NCI-H774 (cell line): ENCODE measurements around the gene OASL.
"Not testable (repeated sequence)": the region's sequence is repeated elsewhere in the genome, so short reads cannot be mapped to it uniquely, and the experiment has no call there.

Experiments used
- DNase-seq: peaks from one replicate; lab custom pipeline; 2025; lab: John Stamatoyannopoulos, UW

Gene OASL

GRCh38 chr12:121059031-121059898 lies 20.2 kb upstream of the OASL start:
- DNase-seq: no peak

DNA sequence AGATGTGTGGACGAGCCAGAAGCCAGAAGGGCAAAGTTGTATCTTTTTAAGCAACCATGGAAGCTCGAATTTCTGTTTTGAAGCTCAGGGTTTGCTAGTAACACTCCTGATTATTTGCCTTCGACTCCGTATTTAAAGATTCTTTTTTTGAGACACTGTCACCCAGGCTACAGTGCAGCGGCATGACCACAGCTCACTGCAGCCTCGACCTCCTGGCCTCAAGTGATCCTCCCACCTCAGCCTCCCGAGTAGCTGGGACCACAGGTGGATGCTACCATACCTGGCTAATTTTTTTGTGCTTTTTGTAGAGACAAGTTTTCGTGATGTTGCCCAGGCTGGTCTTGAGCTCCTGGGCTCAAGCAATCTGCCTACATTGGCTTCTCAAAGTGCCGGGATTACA lies 18.7 kb upstream of the OASL start:
- no peak for DNase-seq

DNA sequence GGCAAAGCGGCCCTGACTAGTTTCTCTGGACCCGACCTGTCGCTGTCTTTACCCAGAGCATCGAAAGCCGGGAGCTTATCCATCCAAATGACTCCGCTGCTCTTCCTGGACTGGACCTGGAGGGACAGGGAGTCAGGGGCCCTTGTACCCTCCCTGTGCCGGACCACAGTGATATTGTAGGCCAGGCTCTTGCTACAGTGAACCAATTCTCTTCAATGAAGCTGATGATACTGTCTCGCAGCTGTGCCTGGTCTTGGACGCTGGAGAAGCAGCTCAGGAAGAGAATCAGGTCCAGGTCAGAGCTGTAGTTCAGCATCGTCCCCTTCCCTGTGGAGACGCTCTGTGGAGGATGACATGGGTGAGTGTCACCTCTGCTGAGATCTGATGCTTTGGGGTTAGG lies 14.7 kb upstream of the OASL start:
- DNase-seq: no peak

GRCh38 chr12:121050725-121051124 lies 11.7 kb upstream of the OASL start:
- no peak for DNase-seq

- no peak for DNase-seq
Observed at GRCh38 chr12:121048442-121048841, 9.4 kb upstream of the OASL start.

DNA sequence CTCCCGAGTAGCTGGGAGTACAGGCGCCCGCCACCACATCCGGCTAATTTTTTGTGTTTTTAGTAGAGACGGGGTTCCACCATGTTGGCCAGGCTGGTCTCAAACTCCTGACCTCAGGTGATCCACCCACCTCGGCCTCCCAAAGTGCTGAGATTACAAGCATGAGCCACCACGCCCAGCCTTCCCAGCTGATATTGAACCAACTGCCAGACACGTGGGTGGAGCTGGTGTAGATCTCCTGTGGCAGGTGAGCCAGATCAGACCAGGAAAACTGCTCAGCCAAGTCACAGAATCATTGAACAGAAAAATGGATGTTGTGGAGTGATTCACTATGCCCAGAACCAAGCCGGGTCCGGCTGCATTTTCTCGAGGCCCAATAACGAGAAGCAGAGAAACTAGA lies 8.4 kb upstream of the OASL start:
- DNase-seq: not testable (repeated sequence)

DNA sequence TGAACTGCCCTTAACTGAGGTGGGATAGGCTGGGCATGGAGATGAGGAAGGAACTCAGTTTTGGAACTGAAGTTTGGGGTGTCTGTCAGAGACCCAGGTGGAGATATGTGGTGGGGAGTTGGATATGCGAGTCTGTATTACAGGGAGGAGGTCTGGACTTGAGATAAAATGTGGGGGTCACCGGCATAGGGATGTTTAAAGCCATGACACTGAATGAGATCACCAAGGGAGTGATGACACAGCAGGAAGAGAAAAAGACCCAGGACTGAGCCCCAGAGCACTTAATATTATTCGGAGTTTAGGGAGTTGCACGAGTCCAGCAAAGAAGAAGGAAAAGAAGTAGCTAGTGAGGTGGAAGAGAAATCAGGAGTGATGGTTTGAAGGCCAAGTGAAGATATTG lies 4.0 kb upstream of the OASL start:
- DNase-seq: no peak

DNA sequence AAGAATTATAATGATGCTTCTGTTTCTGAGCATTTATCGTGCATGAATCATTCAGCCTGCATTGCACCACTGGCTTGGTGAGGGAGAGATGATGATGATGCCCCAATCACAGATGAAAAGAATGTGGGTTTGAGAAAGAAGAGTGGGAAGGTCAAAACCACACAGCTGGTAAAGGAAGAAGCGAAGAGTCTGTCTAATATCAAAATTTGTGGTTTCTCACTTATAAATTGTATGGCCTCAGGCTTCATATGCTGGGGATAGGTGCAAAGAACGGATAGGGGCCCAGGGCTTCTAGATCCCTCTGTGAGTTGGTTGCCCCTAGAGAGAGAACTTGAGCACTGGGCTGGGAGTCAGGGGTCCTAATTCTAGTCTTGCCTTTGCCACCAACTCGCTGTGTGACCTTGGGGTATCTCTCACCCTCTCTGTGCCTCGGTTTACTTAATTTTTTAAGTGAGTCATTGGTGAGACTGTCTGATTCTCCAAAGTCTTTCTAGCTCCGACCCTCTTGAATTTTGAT lies 2.2 kb downstream of the OASL start:
- DNase-seq: no peak

DNA sequence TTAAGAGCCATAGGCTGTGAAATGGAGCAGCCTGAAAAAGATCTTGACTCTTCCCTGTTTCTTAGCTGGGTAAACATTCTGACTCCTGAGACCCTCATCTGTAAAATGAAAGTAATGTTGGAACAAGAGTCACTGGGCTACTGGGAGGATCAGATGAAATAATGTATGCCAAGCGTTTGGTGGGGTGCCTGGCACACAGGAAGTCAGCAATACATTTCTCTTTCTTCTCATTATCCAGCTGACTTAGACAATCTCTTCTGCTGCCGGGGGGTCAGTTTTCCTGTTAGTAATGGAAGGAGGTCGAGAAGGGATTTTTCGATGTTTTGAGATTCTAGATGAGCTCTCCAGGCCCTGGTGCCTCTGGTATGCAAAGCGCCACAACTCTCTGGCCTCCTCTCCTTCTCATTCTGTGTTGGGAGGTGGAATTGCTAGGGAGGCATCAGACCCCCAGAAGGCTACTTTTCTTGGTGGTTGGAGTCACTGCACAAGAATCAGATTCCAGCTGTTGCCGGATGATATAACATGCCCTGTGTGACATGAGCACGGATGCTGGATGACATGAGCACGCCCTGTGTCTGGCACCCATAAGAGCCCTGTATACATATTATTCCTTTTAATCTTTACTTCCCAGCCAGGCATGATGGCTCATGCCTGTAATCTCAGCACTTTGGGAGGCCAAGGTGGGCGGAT lies 4.3 kb downstream of the OASL start:
- DNase-seq: no peak

GRCh38 chr12:121033625-121034349 lies 5.3 kb downstream of the OASL start:
- DNase-seq: peak; percentile 6

DNA sequence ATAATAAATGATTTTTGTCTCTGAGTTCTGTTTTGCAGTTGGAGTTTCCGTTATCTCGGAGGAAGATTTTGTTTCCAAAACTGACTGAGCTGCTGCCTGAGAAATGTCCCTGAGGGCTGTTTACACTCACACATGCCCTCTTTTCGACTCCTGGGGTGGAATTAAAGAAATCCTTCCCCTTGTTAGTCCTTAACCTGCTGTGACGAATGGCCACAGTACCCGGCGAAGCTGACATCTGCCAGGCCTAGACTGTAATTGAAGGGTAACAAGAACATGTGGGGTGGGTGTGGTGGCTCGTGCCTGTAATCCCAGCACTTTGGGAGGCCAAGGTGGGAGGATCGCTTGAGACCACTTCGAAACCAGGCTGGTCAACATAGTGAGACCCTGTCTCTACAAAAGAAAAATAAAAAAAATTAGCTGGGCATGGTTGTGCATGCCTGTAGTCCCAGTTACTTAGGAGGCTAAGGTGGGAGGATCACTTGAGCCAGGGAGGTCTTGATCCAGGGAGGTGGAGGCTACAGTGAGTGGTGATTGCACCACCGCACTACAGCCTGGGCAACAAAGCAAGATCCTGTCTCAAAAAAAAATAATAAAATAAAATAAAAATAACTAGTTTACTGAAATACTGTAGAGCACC lies 8.4 kb downstream of the OASL start:
- no peak for DNase-seq

GRCh38 chr12:121026274-121027045 lies 12.6 kb downstream of the OASL start:
- DNase-seq: no peak

DNA sequence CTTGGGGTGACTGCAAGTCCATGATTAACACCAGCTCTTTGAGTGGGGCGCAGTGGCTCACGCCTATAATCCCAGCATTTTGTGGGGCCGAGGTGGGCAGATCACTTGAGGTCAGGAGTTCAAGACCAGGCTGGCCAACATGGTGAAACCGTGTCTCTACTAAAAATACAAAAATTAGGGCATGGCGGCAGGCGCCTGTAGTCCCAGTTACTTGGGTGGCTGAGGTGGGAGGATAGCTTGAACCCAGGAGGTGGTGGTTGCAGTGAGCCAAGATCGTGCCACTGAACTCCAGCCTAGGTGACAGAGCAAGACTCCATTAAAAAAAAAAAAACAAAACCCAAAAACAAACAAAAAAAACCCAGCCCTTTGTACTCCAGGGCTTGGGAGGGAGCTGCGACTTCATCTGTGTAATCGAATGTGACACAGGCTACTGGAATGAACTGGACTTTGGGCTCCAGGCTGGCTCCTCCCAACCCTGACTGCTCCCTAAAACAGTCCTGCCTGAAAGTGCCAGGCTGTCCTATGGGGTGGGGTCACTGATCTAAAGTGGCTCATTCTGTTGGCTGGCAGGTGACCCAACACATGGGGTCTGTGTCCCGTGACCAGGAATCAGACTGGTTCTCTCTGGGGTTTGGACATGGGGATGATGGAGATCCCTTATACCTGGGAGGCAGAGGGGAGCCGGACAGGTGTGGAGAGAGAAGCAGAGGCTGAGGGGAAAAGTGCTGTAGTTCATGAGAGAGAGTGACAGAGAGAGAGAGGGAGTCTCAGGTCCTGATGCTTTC lies 13.4 kb downstream of the OASL start:
- no peak for DNase-seq

DNA sequence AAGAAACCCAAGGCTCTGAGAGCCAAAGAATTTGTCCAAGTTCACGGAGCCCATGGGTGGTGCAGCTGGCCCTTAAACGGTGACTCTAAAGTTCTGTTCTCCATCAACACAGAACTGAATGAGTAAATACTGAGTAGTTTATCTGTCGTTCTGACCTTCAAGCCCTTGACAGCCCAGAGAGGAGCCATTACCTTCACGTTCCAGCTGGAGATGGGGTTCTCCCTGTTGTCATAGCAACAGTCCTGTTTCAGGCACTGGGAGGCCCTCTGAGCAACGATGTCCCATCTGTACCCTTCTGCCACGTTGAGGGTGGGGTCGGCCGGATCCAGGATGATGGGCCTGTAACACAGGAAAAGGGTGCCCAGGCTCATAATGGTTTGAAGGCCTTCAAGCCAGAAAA lies 15.2 kb downstream of the OASL start:
- no peak for DNase-seq

DNA sequence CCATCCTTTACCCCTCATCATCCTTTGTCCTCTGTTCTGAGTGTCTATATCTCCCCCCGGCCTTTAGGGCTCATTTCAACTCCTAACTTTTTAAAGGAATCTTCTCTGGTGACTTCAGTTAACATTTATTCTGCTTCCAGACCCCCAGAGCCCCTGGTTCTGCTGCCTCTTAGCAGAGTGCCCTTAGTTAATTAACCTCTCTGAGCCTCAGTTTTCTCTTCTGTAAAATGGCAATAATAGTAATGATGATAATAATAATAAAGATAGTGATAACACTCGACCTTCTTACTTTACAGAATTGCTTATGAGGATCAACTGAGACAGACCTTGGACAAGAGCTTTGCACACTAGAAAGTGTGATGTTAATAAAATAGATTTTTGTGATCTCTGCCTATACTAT lies 16.3 kb downstream of the OASL start:
- DNase-seq: no peak

GRCh38 chr12:121021754-121022153 lies 17.3 kb downstream of the OASL start:
- DNase-seq: no peak

GRCh38 chr12:121018860-121019617 lies 20.0 kb downstream of the OASL start:
- no peak for DNase-seq

DNA sequence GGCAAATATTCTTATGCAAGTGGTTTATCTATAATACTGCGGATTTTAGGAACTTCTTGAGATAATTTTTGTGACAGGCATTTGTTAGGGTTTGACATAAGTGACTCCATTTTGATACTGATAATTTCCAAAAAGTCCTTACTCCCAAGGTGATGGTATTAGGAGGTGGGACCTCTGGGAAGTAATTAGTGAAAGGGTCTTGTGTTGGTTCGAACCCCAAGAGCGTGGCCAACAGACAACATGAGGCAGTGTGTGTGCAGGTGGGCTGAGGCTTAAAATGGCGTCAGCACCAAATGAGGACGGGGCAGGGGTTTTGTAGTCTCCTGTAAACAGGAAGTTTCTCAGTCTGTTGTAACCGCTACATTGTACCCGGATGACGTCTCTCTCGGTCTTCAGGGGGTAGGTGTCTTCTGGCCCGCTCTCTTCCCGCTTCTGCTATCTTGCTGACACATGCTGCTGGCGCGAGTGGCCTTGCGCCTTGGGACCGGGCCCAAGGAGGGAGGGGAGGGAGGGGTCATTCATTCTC lies 21.0 kb downstream of the OASL start:
- no peak for DNase-seq
